Cardiac fibroblast (primary cell): ENCODE results near the gene OSBPL9.

Experiments used
- DNase-seq, 2 donors: peaks; one replicate each; pipeline versions ENCODE4 v3.0.0 to v3.0.0-alpha.2; 2010; ENCODE audit warnings: low read depth in 2 of 2
- H3K4me3 ChIP-seq, 2 donors: replicated peaks in 1 of 2; 1 replicate in 1 of 2; 2 replicates in 1 of 2; pipeline ENCODE4 v1.5.1; 2011; ENCODE audit warnings: low read depth in 2 of 2, low read length in 2 of 2, mild to moderate bottlenecking in 2 of 2, moderate library complexity in 1 of 2
- CTCF ChIP-seq: IDR thresholded peaks from one replicate; pipeline ENCODE4 v1.5.1; 2011; ENCODE audit warnings: low read depth, mild to moderate bottlenecking, low read length, inconsistent platforms

OSBPL9 gene

GRCh38 chr1:51621841-51622454 lies 5.1 kb downstream of the OSBPL9 start:
- no peak overlapping the region for H3K4me3 ChIP-seq
- TF ChIP-seq CTCF, result no peak
- no peak for DNase-seq

- peak; percentile 61 to 75 for DNase-seq
- H3K4me3 ChIP-seq, result no peak overlapping the region
These were observed 5.6 kb downstream of the OSBPL9 start for GRCh38 chr1:51622455-51622913.

GRCh38 chr1:51623025-51623424 lies 6.1 kb downstream of the OSBPL9 start:
- no peak overlapping the region for H3K4me3 ChIP-seq
- no peak for DNase-seq
- TF ChIP-seq CTCF, result no peak

More at GRCh38 chr1:51622455-51622913, 5.6 kb downstream of the OSBPL9 start:
- no peak for TF ChIP-seq CTCF

- no peak for TF ChIP-seq CTCF
These were observed 6.6 kb downstream of the OSBPL9 start for GRCh38 chr1:51623450-51623849.

GRCh38 chr1:51624855-51625254 lies 8.0 kb downstream of the OSBPL9 start:
- TF ChIP-seq CTCF, result no peak
- no peak for DNase-seq
- H3K4me3 ChIP-seq, result no peak overlapping the region

More at GRCh38 chr1:51623450-51623849, 6.6 kb downstream of the OSBPL9 start:
- H3K4me3 ChIP-seq, result no peak overlapping the region
- DNase-seq, result no peak

- H3K4me3 ChIP-seq, result no peak overlapping the region
- DNase-seq, result peak; percentile 76 to 79
- peak; percentile 55 for TF ChIP-seq CTCF
These were observed 10.8 kb downstream of the OSBPL9 start for GRCh38 chr1:51627672-51628071.
